ENCODE data around the gene DAB2. TPM values are rescaled to one million over a fixed set of nuclear protein-coding genes. Genes with fewer than 3 reads are reported as not detected.

DAB2 gene
- total RNA-seq, 1 experiment from 2014 or later, result 2.3 TPM

GRCh38 chr5:39459071-39459470 lies 34.3 kb upstream of the DAB2 start:
- H4K20me1 ChIP-seq (ENCODE audit: control insufficient read depth, insufficient read depth, insufficient read length), result no peaks in the 10 kb centered on the region
- no peak overlapping the region for H2BK12ac ChIP-seq (ENCODE audit: insufficient read length, low read depth, low read length)
- H3K23me2 ChIP-seq (ENCODE audit: insufficient read length, low read depth, low read length, poor library complexity, severe bottlenecking), result no peaks in the 10 kb centered on the region
- H2BK15ac ChIP-seq (ENCODE audit: low read depth, low read length), result no peak overlapping the region
- Mint-ChIP-seq H3K36me3 (ENCODE audit: insufficient read depth in 1 of 3, low read depth in 3 of 3) (0 out of 7 replicates have a peak, but pooled peaks cover 0 to 2% (median 0%) of the 10 kb centered on the region in 3 experiments), H3K9me3 (no peaks in the 10 kb centered on the region), H3K27ac (no peak overlapping the region), H3K4me3 (no peak overlapping the region), H3K4me1 (peaks cover 0 to 6% of the 10 kb centered on the region in 2 experiments; a peak in 1 of 4 replicates), H3K27me3 (ENCODE audit: low read depth) (peaks cover 30% of the 10 kb centered on the region)
- no peak overlapping the region for H3K14ac ChIP-seq (ENCODE audit: insufficient read depth, low read length)
- H3K4me2 ChIP-seq (ENCODE audit: insufficient read depth, insufficient read length, low read length), result no peak overlapping the region
- H3T11ph ChIP-seq (ENCODE audit: low read length), result no peak overlapping the region
- no peak overlapping the region for H3K9ac ChIP-seq (ENCODE audit: extremely low read depth, insufficient read length, low read length)
- H3K56ac ChIP-seq (ENCODE audit: insufficient read length, low read depth, low read length), result no peak overlapping the region
- H3K18ac ChIP-seq (ENCODE audit: insufficient read length, low read depth, low read length), result no peak overlapping the region
- H4K5ac ChIP-seq (ENCODE audit: insufficient read length, low read depth, low read length), result no peak overlapping the region
- H2BK120ac ChIP-seq (ENCODE audit: low read depth, low read length, poor library complexity, severe bottlenecking), result no peak overlapping the region
- no peaks in the 10 kb centered on the region for H3K9me3 ChIP-seq (ENCODE audit: control insufficient read depth, low read depth, low read length)
- H3K4me1 ChIP-seq (ENCODE audit: insufficient read depth, low read length), result no peaks in the 10 kb centered on the region; the same call in 1 of the 2 replicates
- H4K8ac ChIP-seq (replicated peaks; ENCODE audit: insufficient read length, low read depth, low read length), result no peak overlapping the region
- no peak overlapping the region for H2BK20ac ChIP-seq (ENCODE audit: low read depth, low read length, poor library complexity, severe bottlenecking)
- H2AK5ac ChIP-seq (ENCODE audit: insufficient read length, low read length), result no peak overlapping the region
- DNase-seq, result no peak
- no peaks in the 10 kb centered on the region; the same call in 1 of the 2 replicates for H3K27me3 ChIP-seq (ENCODE audit: insufficient read depth, low read length)
- no peaks in the 10 kb centered on the region for H3K79me1 ChIP-seq (ENCODE audit: insufficient read depth, low read depth, low read length, poor library complexity, severe bottlenecking)
- no CpG with 5 or more reads among the region's 3 CpGs for WGBS (ENCODE audit: extremely low coverage, insufficient read length, low lambda C conversion rate)
- TF ChIP-seq CTCF (conservative IDR thresholded peaks at IDR 0.05), result no peak
- no peak overlapping the region for H3K27ac ChIP-seq (ENCODE audit: insufficient read length, low read depth, low read length)
- no peak overlapping the region for H2AFZ ChIP-seq (ENCODE audit: low read length)
- no peaks in the 10 kb centered on the region for H3K79me2 ChIP-seq (ENCODE audit: insufficient read depth, low read length)
- no peak overlapping the region for H4K91ac ChIP-seq (ENCODE audit: insufficient read length, low read depth, low read length)
- no peak overlapping the region for H3K4ac ChIP-seq (ENCODE audit: low read depth, low read length)
- no peak overlapping the region for H3K23ac ChIP-seq (ENCODE audit: insufficient read length, low read depth, low read length)
- H2BK5ac ChIP-seq (ENCODE audit: insufficient read length, low read length), result no peak overlapping the region

All from H9 (cell line).